ENCODE data around the gene BBC3. TPM values are rescaled to one million over a fixed set of nuclear protein-coding genes. Genes with fewer than 3 reads are reported as not detected.

Gene BBC3
- total RNA-seq, 4 donors from 2014 or later = 11.2 to 33.0 (median 14.4) TPM

DNA sequence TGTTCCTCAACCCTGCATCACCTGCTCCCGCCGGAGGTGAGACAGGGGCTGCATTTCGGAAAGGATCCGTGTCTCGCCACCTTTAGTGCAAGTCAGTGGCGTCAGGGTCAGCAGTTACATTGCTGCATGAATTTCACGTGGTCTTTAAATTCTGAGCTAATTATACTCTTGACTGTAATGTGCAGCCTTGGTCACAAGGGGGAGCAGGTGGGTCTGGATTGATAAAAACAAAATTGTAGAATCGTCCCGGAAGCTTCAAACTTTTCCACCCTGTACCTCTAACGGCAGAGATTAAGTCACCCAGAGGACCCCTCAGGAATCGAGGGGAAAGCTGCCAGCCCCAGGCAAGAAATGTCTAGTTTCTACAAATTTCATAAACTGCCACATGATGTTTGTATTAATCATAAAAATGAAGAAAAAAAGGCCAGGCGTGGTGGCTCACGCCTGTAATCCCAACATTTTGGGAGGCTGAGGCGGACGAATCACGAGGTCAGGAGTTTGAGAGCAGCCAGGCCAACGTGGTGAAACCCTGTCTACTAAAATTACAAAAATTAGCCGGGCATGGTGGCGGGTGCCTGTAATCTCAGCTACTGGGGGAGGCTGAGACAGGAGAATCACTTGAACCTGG, 20.2 kb downstream of the BBC3 start:
- TF ChIP-seq POLR2A (IDR thresholded peaks at IDR 0.05) = no peak
- TF ChIP-seq, protein P1, sequence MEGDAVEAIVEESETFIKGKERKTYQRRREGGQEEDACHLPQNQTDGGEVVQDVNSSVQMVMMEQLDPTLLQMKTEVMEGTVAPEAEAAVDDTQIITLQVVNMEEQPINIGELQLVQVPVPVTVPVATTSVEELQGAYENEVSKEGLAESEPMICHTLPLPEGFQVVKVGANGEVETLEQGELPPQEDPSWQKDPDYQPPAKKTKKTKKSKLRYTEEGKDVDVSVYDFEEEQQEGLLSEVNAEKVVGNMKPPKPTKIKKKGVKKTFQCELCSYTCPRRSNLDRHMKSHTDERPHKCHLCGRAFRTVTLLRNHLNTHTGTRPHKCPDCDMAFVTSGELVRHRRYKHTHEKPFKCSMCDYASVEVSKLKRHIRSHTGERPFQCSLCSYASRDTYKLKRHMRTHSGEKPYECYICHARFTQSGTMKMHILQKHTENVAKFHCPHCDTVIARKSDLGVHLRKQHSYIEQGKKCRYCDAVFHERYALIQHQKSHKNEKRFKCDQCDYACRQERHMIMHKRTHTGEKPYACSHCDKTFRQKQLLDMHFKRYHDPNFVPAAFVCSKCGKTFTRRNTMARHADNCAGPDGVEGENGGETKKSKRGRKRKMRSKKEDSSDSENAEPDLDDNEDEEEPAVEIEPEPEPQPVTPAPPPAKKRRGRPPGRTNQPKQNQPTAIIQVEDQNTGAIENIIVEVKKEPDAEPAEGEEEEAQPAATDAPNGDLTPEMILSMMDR (IDR thresholded peaks at IDR 0.05) = peak in 2 of 3 donors; percentile 46 to 76
- intact Hi-C loops (cut with DNase I; ENCODE audit: low total_unique reads) = loop anchor here (2.0 kb wide), 1 partner anchor 34 kb away; no protein-coding TSS in a partner anchor
- no peak overlapping the region for H3K4me3 ChIP-seq (ENCODE audit: low read depth, poor library complexity, severe bottlenecking)
- WGBS, 2 donors = 32 to 34% methylated on average over 19 of the region's 19 CpGs
- DNase-seq (ENCODE audit: low spot score in 2 of 2) = peak; percentile 91 to 97

DNA sequence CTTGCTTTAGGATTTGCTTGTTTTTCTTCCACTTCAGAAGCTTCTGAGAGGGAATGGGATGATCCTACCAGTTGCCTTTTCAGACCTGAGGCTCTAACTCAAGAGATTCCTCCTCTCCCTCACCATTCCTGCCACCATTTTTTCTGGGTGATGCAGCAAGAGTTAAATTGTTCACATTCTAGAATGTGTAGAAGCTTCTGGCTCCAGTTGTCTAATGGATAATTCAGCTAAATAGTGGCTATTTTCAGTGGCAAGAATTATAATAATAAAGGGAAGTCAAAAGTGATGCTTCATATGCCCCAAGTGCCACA, 20.9 kb downstream of the BBC3 start:
- TF ChIP-seq, protein P1 (IDR thresholded peaks at IDR 0.05) = no peak
- no peak for TF ChIP-seq POLR2A (IDR thresholded peaks at IDR 0.05)
- intact Hi-C loops (cut with DNase I; ENCODE audit: low total_unique reads) = loop anchor here (2.0 kb wide), 1 partner anchor 35 kb away; no protein-coding TSS in a partner anchor
- DNase-seq (ENCODE audit: low spot score in 2 of 2) = no peak

DNA sequence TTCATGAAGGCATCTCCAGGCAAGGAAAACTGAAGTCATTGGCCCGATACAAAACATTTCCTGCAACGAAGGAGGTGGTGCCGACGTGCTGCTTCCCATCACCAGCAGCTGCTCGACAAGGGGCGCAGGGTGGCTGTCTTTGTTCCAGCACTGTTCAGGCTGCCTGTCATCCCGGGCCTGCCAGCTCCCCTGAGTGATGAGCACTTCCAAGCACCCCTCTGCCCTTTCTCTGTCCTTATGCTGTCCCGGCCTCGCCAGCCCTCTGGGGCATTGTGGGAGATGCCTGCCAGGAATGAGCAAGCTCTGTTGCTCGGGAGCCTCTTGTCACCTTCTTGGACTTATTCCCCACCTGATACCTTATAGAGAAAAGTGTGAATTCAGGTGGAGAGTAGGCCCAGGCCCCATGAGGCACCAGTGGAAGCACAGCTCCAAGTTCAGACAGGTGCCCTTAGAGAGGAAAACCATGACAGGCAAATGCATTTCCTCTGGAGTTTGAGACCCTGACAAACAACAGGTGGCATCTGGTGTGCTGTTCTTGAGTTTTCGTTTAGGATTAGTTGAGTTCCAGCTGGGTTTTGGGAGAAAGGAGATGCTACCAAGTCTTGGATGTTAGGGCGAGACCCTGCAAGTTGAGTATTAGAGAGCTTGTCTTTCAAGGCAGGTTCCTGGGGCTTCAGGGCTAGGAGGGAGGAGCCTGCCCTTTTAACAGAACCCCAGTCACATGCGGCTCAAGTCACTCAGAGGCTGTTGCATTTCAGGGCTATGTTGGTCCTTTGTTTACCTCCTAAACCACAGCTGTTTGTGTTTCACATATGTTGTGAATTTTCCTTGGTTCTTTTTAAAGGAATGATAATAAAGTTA, 21.4 kb downstream of the BBC3 start:
- no peak for TF ChIP-seq POLR2A (IDR thresholded peaks at IDR 0.05)
- TF ChIP-seq, protein P1 (IDR thresholded peaks at IDR 0.05) = no peak
- no peak overlapping the region for H3K4me3 ChIP-seq (ENCODE audit: low read depth, poor library complexity, severe bottlenecking)
- WGBS, 2 donors = 74 to 75% methylated on average over 13 of the region's 13 CpGs
- intact Hi-C loops (cut with DNase I; ENCODE audit: low total_unique reads) = loop anchor here (2.0 kb wide), 1 partner anchor 35 kb away; no protein-coding TSS in a partner anchor
- DNase-seq (ENCODE audit: low spot score in 2 of 2) = no peak

More for the DNA sequence above, 20.9 kb downstream of the BBC3 start:
- H3K4me3 ChIP-seq (ENCODE audit: low read depth, poor library complexity, severe bottlenecking) = no peak overlapping the region

DNA sequence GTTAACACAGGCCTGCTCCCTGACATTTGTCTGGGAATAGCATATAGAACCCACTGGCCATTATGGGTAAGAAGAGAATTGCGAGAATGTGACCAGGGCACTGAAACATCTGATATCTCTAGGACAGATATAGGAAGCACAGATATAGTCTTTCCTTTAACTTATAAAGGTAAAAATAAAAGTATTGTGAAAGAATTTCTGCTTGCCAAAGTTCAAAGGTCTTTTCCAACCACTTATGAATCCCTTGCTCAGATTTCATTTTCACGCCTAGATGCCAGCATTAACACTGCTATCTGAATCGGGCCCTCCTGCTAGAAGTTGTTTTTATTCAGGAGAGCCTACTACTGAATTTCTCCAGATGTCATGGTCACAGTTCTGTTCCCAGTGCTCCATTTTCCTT, 27.7 kb downstream of the BBC3 start:
- no peak for DNase-seq (ENCODE audit: low spot score in 2 of 2)
- 92 to 94% methylated on average over 3 of the region's 3 CpGs for WGBS, 2 donors
- H3K4me3 ChIP-seq (ENCODE audit: low read depth, poor library complexity, severe bottlenecking) = no peak overlapping the region
- no peak for TF ChIP-seq POLR2A (IDR thresholded peaks at IDR 0.05)
- TF ChIP-seq, protein P1 (IDR thresholded peaks at IDR 0.05) = no peak
- intact Hi-C loops (cut with DNase I; ENCODE audit: low total_unique reads) = no loop called here

DNA sequence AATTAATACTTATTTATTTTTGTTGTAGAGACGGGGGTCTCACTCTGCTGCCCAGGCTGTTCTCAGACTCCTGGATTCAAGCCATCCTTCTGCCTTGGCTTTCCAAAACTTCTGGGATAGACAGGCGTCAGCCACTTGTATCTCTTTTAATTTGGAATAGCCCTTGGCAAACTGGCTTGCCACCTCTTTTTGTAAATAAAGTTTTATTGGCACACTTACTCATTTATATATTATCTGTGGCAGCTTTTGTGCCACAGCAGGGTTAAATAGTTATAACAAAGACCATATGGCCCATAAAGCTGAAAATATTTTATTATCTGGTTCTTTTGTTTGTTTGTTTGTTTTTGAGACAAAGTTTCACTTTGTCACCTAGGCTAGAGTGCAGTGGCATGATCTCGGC, 30.5 kb downstream of the BBC3 start:
- no peak overlapping the region for H3K4me3 ChIP-seq (ENCODE audit: low read depth, poor library complexity, severe bottlenecking)
- DNase-seq (ENCODE audit: low spot score in 2 of 2) = no peak
- intact Hi-C loops (cut with DNase I; ENCODE audit: low total_unique reads) = no loop called here
- TF ChIP-seq, protein P1 (IDR thresholded peaks at IDR 0.05) = no peak
- no peak for TF ChIP-seq POLR2A (IDR thresholded peaks at IDR 0.05)
- WGBS, 2 donors = 78 to 87% methylated on average over 3 of the region's 3 CpGs
